Trophoblast cell (in vitro differentiated cells and primary cell): Measurements from ENCODE around the gene GRIN2C.

Source experiments
- DNase-seq, 2 donors: peaks; one replicate each; pipeline ENCODE4 v3.0.0-alpha.2; 2016
- H2AFZ ChIP-seq: 2 replicates; pipeline ENCODE4 v1.6.1; 2013; ENCODE audit warnings: low read length, moderate library complexity, mild to moderate bottlenecking; ENCODE audit not compliant: insufficient read depth, poor library complexity
- H2AK5ac ChIP-seq: 2 replicates; pipeline ENCODE4 v1.6.1; 2013; ENCODE audit warnings: mild to moderate bottlenecking, low read length
- H2BK120ac ChIP-seq: 2 replicates; pipeline ENCODE4 v1.6.1; 2013; ENCODE audit warnings: low read length, mild to moderate bottlenecking, moderate library complexity; ENCODE audit not compliant: insufficient read depth, poor library complexity
- H2BK12ac ChIP-seq: 2 replicates; pipeline ENCODE4 v1.6.1; 2013; ENCODE audit warnings: mild to moderate bottlenecking, low read length, moderate library complexity
- H2BK5ac ChIP-seq: 2 replicates; pipeline ENCODE4 v1.6.1; 2013; ENCODE audit warnings: low read length, low read depth, moderate library complexity, mild to moderate bottlenecking; ENCODE audit not compliant: poor library complexity
- H3K14ac ChIP-seq: 2 replicates; pipeline ENCODE4 v1.6.1; 2013; ENCODE audit warnings: mild to moderate bottlenecking, low read length
- H3K18ac ChIP-seq: 2 replicates; pipeline ENCODE4 v1.6.1; 2013; ENCODE audit warnings: mild to moderate bottlenecking, low read length
- H3K23ac ChIP-seq: 2 replicates; pipeline ENCODE4 v1.6.1; 2013; ENCODE audit warnings: low read length
- H3K27ac ChIP-seq: 2 replicates; pipeline ENCODE4 v1.5.1; 2013; ENCODE audit warnings: low read depth, mild to moderate bottlenecking, inconsistent platforms, low read length, moderate library complexity
- H3K27me3 ChIP-seq: 2 replicates; pipeline ENCODE4 v1.6.1; 2013; ENCODE audit warnings: inconsistent platforms, mild to moderate bottlenecking, low read length, moderate library complexity; ENCODE audit not compliant: insufficient read depth
- H3K36me3 ChIP-seq, 2 experiments: 1 replicate in 1 of 2; 2 replicates in 1 of 2; pipeline ENCODE4 v1.6.1; 2013; ENCODE audit warnings: low read length in 2 of 2, mild to moderate bottlenecking in 2 of 2, moderate library complexity in 1 of 2; ENCODE audit not compliant: insufficient read depth in 2 of 2, control insufficient read depth in 1 of 2
- H3K4ac ChIP-seq: 2 replicates; pipeline ENCODE4 v1.6.1; 2013; ENCODE audit warnings: low read depth, mild to moderate bottlenecking, low read length, moderate library complexity
- H3K4me1 ChIP-seq, 2 experiments: 1 replicate in 1 of 2; 2 replicates in 1 of 2; pipeline ENCODE4 v1.6.1; 2013; ENCODE audit warnings: low read length in 2 of 2, mild to moderate bottlenecking in 2 of 2, moderate library complexity in 1 of 2; ENCODE audit not compliant: insufficient read depth in 2 of 2, control insufficient read depth in 1 of 2
- H3K4me2 ChIP-seq: 2 replicates; pipeline ENCODE4 v1.6.1; 2013; ENCODE audit warnings: inconsistent platforms, mild to moderate bottlenecking, low read length, moderate library complexity
- H3K4me3 ChIP-seq: 2 replicates; pipeline ENCODE4 v1.5.1; 2013; ENCODE audit warnings: mild to moderate bottlenecking, low read depth, low read length, inconsistent platforms
- H3K79me1 ChIP-seq: one replicate; pipeline ENCODE4 v1.6.1; 2013; ENCODE audit warnings: low read length
- H3K79me2 ChIP-seq: 2 replicates; pipeline ENCODE4 v1.6.1; 2013; ENCODE audit warnings: low read length, mild to moderate bottlenecking; ENCODE audit not compliant: control insufficient read depth, insufficient read depth, poor library complexity
- H3K9ac ChIP-seq: 2 replicates; pipeline ENCODE4 v1.6.1; 2013; ENCODE audit warnings: mild to moderate bottlenecking, low read length
- H3K9me3 ChIP-seq: 2 replicates; pipeline ENCODE4 v1.6.1; 2013; ENCODE audit warnings: low read depth, mild to moderate bottlenecking, control low read depth, inconsistent platforms, low read length; ENCODE audit not compliant: insufficient read depth
- H4K12ac ChIP-seq: 2 replicates; pipeline ENCODE4 v1.6.1; 2013; ENCODE audit warnings: low read depth, mild to moderate bottlenecking, low read length, moderate library complexity
- H4K8ac ChIP-seq: 2 replicates; pipeline ENCODE4 v1.6.1; 2013; ENCODE audit warnings: low read depth, mild to moderate bottlenecking, low read length, moderate library complexity
- H4K91ac ChIP-seq: one replicate; pipeline ENCODE4 v1.6.1; 2013; ENCODE audit warnings: low read depth, mild to moderate bottlenecking, low read length, moderate library complexity
- WGBS: extraction: QIAGEN DNeasy Blood & Tissue Kit; methylation state at CpG from one replicate; pipeline ENCODE4 v1.1.7; 2013; ENCODE audit warnings: missing lambda C conversion rate; ENCODE audit not compliant: insufficient read length, insufficient coverage; ENCODE audit errors: extremely low coverage; 5-methylcytosine and 5-hydroxymethylcytosine counted together

Gene GRIN2C

DNA sequence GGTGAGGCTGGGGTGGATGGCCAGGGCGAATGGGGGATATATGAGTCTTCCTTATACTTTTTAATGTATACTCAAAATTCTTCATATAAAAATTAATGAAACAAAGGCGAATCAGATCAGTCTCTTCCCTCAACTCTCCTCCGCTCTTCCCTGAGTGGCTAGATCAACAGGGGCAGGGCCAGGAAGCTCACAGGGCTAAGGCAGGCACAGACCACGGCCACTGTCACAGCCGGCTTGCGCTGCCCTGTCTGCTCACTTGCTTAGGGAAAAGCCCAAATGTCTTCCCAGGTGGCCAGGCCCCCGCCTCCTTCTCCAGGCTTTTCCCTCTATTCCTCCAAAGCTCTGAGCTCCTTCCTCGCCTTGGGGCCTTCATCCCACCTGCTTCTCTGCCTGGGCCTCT, 6.0 kb downstream of the GRIN2C start:
- H4K91ac ChIP-seq: no peak overlapping the region
- H3K9me3 ChIP-seq: peaks cover 14% of the 10 kb centered on the region
- no peak overlapping the region for H3K9ac ChIP-seq
- H2BK5ac ChIP-seq: no peak overlapping the region
- H3K4me1 ChIP-seq: peaks cover 0 to 5% of the 10 kb centered on the region in 2 experiments
- no peak overlapping the region for H3K4ac ChIP-seq
- no peaks in the 10 kb centered on the region for H3K79me1 ChIP-seq
- H3K27me3 ChIP-seq: peaks cover 31% of the 10 kb centered on the region
- no peak for DNase-seq
- H3K14ac ChIP-seq: no peak overlapping the region
- H2BK120ac ChIP-seq: no peak overlapping the region
- no peak overlapping the region for H4K12ac ChIP-seq
- no peak overlapping the region for H2AK5ac ChIP-seq
- WGBS: no CpG with 5 or more reads among the region's 8 CpGs
- H2BK12ac ChIP-seq: no peak overlapping the region
- no peak overlapping the region for H3K18ac ChIP-seq
- H3K36me3 ChIP-seq: no peaks in the 10 kb centered on the region
- H3K4me2 ChIP-seq: no peak overlapping the region
- no peak overlapping the region for H3K27ac ChIP-seq
- H3K79me2 ChIP-seq: no peaks in the 10 kb centered on the region
- H2AFZ ChIP-seq: no peak overlapping the region
- H3K23ac ChIP-seq: no peak overlapping the region
- H3K4me3 ChIP-seq: no peak overlapping the region
- no peak overlapping the region for H4K8ac ChIP-seq

GRCh38 chr17:74853048-74853397, 6.7 kb downstream of the GRIN2C start:
- no peak overlapping the region for H2AFZ ChIP-seq
- H3K36me3 ChIP-seq: no peaks in the 10 kb centered on the region
- H3K23ac ChIP-seq: no peak overlapping the region
- H3K79me2 ChIP-seq: no peaks in the 10 kb centered on the region
- no CpG with 5 or more reads among the region's 9 CpGs for WGBS
- peaks cover 14% of the 10 kb centered on the region for H3K9me3 ChIP-seq
- H3K9ac ChIP-seq: no peak overlapping the region
- peaks cover 28% of the 10 kb centered on the region for H3K27me3 ChIP-seq
- H3K4me3 ChIP-seq: no peak overlapping the region
- no peak overlapping the region for H4K12ac ChIP-seq
- no peak overlapping the region for H4K8ac ChIP-seq
- no peak overlapping the region for H2BK12ac ChIP-seq
- H3K4ac ChIP-seq: no peak overlapping the region
- H3K14ac ChIP-seq: no peak overlapping the region
- H2BK120ac ChIP-seq: no peak overlapping the region
- peaks cover 0 to 5% of the 10 kb centered on the region in 2 experiments for H3K4me1 ChIP-seq
- no peak overlapping the region for H2BK5ac ChIP-seq
- no peak overlapping the region for H4K91ac ChIP-seq
- no peak for DNase-seq
- no peaks in the 10 kb centered on the region for H3K79me1 ChIP-seq
- no peak overlapping the region for H2AK5ac ChIP-seq
- no peak overlapping the region for H3K18ac ChIP-seq
- no peak overlapping the region for H3K27ac ChIP-seq
- H3K4me2 ChIP-seq: peak overlapping the region; percentile 63

GRCh38 chr17:74852237-74853047, 7.2 kb downstream of the GRIN2C start:
- H3K18ac ChIP-seq: no peak overlapping the region
- H3K9ac ChIP-seq: no peak overlapping the region
- peaks cover 0 to 5% of the 10 kb centered on the region in 2 experiments for H3K4me1 ChIP-seq
- H2BK12ac ChIP-seq: no peak overlapping the region
- H2AK5ac ChIP-seq: no peak overlapping the region
- H2AFZ ChIP-seq: peak overlapping the region; percentile 77
- H2BK120ac ChIP-seq: no peak overlapping the region
- H2BK5ac ChIP-seq: no peak overlapping the region
- H3K4me3 ChIP-seq: peak overlapping the region; percentile 58
- no peak overlapping the region for H3K4ac ChIP-seq
- H3K36me3 ChIP-seq: no peaks in the 10 kb centered on the region
- H3K27ac ChIP-seq: no peak overlapping the region
- peak in 1 of 2 donors; percentile 10 for DNase-seq
- peaks cover 14% of the 10 kb centered on the region for H3K9me3 ChIP-seq
- no peaks in the 10 kb centered on the region for H3K79me2 ChIP-seq
- H3K23ac ChIP-seq: no peak overlapping the region
- peaks cover 24% of the 10 kb centered on the region for H3K27me3 ChIP-seq
- H3K4me2 ChIP-seq: peak overlapping the region; percentile 63
- no peak overlapping the region for H4K91ac ChIP-seq
- H4K8ac ChIP-seq: no peak overlapping the region
- no peak overlapping the region for H4K12ac ChIP-seq
- no peak overlapping the region for H3K14ac ChIP-seq
- no CpG with 5 or more reads among the region's 76 CpGs for WGBS
- no peaks in the 10 kb centered on the region for H3K79me1 ChIP-seq

GRCh38 chr17:74851612-74852236, 8.0 kb downstream of the GRIN2C start:
- H2BK5ac ChIP-seq: no peak overlapping the region
- H3K9ac ChIP-seq: no peak overlapping the region
- no peak overlapping the region for H2BK120ac ChIP-seq
- no peaks in the 10 kb centered on the region for H3K79me1 ChIP-seq
- no peak overlapping the region for H3K4ac ChIP-seq
- H3K23ac ChIP-seq: no peak overlapping the region
- no peak overlapping the region for H3K4me2 ChIP-seq
- H3K27ac ChIP-seq: no peak overlapping the region
- H3K4me1 ChIP-seq: peaks cover 0 to 5% of the 10 kb centered on the region in 2 experiments
- H3K36me3 ChIP-seq: no peaks in the 10 kb centered on the region
- peaks cover 12% of the 10 kb centered on the region for H3K9me3 ChIP-seq
- peak overlapping the region; percentile 45 for H3K4me3 ChIP-seq
- H2AK5ac ChIP-seq: no peak overlapping the region
- H3K14ac ChIP-seq: no peak overlapping the region
- H3K18ac ChIP-seq: no peak overlapping the region
- WGBS: no CpG with 5 or more reads among the region's 29 CpGs
- no peaks in the 10 kb centered on the region for H3K79me2 ChIP-seq
- H4K12ac ChIP-seq: no peak overlapping the region
- H4K8ac ChIP-seq: no peak overlapping the region
- H2BK12ac ChIP-seq: no peak overlapping the region
- peaks cover 22% of the 10 kb centered on the region for H3K27me3 ChIP-seq
- no peak overlapping the region for H2AFZ ChIP-seq
- no peak for DNase-seq
- no peak overlapping the region for H4K91ac ChIP-seq
